ENCODE data around the gene ARFGAP1.
A peak's percentile ranks its signal among the peaks of the same experiment; 100 is the strongest.

The ARFGAP1 gene

GRCh38 chr20:63306673-63307537 lies 34.3 kb downstream of the ARFGAP1 start:
- no peak overlapping the region for H3K4me3 ChIP-seq (ENCODE audit: low read depth, low read length)
- TF ChIP-seq CTCF (IDR thresholded peaks at IDR 0.05; ENCODE audit: low read depth, low read length): no peak

GRCh38 chr20:63307538-63308217 lies 35.1 kb downstream of the ARFGAP1 start:
- TF ChIP-seq CTCF (IDR thresholded peaks at IDR 0.05; ENCODE audit: low read depth, low read length): no peak
- no peak overlapping the region for H3K4me3 ChIP-seq (ENCODE audit: low read depth, low read length)

- TF ChIP-seq CTCF (IDR thresholded peaks at IDR 0.05; ENCODE audit: low read depth, low read length): no peak
- H3K4me3 ChIP-seq (ENCODE audit: low read depth, low read length): no peak overlapping the region
Observed at GRCh38 chr20:63308218-63308911, 35.8 kb downstream of the ARFGAP1 start.

DNA sequence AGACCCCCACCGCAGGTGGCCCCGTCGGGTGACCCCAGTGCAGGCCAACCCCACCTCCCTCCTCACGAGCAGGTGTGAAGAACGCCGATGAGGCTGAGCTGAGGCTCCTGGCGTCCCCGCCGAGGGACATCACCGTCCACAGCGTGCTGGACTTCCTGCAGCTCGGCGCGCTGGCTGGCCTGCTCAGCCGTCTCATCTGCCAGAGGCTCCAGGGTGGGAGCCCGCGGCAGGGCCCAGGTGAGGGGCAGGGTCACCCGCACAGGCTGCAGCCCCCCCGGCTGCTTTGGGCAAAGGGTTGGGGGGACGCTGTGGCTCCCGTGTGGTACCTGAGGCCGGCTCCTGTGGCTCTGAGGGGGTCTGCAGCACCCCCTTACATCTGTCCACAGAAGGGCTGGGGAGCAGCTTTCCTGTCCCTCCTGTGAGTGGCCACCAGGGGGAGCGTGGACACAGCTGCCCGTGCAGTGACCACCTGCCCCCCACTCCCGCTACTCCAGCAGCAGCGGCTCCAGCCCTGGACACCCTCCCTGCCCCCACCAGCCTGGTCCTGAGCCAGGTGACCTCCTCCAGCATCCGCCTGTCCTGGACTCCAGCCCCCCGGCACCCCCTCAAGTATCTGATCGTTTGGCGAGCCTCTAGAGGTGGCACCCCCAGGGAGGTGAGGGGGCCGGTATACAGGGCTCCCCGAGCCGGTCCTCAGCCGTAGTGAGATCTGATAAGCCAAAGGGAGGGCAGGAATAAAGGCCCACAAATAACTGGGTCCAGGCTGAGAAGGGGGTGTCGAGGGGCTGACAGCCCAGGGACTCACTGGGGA lies 36.9 kb downstream of the ARFGAP1 start:
- no peak overlapping the region for H3K4me3 ChIP-seq (ENCODE audit: low read depth, low read length)
- peak; percentile 88 for TF ChIP-seq CTCF (IDR thresholded peaks at IDR 0.05; ENCODE audit: low read depth, low read length)

GRCh38 chr20:63310265-63310991 lies 37.8 kb downstream of the ARFGAP1 start:
- no peak for TF ChIP-seq CTCF (IDR thresholded peaks at IDR 0.05; ENCODE audit: low read depth, low read length)
- no peak overlapping the region for H3K4me3 ChIP-seq (ENCODE audit: low read depth, low read length)

- H3K4me3 ChIP-seq (ENCODE audit: low read depth, low read length): no peak overlapping the region
- no peak for TF ChIP-seq CTCF (IDR thresholded peaks at IDR 0.05; ENCODE audit: low read depth, low read length)
Observed at GRCh38 chr20:63311186-63311832, 38.7 kb downstream of the ARFGAP1 start.
